NCI-H2171 treated with DMSO at 0.1 percent for 48 hours (cell line): ENCODE data around the gene GFRA1.

Experiments used
- DNase-seq: peaks from one replicate; lab custom pipeline; 2025; lab: John Stamatoyannopoulos, UW

The GFRA1 gene

GRCh38 chr10:116241085-116241484 lies 31.9 kb downstream of the GFRA1 start:
- no peak for DNase-seq

DNA sequence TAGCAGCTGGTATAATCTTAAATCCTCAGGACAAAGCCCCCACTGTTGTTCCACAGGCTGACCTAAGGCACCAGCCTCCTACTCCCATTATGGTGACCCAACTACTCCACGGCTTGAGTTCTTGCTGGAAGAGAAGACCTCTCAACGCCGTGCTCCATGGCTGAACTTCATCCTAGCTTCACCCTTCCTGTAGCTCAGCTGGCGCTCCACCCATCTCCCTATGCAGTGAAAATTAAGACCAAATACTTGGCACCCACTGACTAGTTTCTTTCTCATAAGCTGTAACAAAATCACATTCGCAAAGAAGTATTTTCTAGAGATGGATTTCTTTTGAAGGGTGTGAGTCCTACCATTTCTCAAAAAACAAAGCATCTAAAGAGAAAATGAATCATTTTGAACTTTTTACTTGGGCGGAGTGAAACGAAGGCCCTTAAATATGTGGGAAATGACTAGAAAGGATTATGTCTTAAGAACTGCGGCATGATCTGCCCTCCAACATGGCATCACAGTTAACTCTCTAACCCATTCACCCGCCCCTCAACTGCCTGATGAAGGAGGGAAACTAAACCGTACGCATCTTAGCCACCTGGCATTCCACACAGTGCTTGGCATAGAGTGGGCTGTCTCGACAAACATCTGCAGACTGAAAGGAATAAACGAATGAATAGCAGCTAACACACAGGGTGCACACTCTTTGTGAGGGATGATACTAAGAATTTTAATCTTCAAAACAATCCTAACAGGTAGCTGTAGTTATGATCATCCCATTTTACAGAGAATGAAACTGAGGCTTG lies 32.7 kb downstream of the GFRA1 start:
- no peak for DNase-seq

DNA sequence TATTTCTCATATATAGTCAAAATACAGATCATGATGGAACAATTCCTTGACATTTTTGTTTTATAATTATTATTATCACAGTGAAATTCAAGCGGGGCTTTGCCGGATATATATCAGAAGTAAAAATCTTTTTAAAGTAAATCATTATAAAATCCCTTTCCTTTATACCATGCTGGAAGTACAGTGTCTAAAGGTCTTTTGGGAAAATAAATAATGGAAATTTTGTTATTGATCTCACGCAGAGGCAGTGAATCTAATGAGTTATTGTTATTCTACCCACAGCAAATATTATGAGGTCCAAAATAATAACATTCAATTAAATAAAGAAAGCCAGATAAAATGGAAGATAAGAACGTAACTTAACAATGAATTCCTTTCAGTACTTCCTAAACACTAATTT lies 33.8 kb downstream of the GFRA1 start:
- no peak for DNase-seq

DNA sequence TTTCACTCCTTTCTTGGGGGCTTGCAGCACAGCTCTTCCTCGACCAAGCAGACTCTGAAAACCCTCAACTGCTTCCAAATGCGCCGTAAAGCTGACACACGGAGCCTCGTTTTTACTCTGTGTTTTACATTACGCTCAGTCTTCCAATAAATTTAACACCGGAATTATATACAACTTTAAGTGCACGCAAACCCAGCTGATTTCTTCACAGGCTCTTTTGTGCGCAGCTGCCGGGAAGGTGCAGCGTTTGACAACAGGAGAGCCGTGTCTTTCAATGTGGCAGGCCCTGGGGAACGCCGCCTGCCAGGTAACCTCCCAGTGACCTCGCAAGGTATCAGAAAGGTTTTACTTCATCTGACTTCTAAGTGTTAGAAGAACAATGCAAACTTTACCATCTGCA lies 35.0 kb downstream of the GFRA1 start:
- peak; percentile 24 for DNase-seq

DNA sequence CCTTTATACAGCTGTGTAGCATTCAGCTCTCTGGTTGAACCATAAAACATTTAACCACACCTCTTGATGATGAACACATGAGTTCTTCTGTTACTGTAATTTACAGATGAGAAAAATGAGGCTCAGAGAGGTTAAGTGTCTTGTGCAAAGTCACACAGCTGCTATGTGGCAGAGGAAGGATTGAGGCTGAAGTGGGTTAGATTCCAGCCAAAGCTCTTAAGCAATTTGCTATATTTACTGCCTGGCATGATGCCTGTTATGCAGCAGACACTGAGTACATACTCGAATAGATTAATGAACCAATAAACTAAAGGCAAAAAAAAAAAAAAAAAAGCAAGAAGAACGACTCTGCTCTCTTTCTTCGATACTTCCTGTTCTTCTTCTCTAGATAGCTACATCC lies 35.7 kb downstream of the GFRA1 start:
- no peak for DNase-seq

- no peak for DNase-seq
Observed at GRCh38 chr10:116233230-116233629, 39.8 kb downstream of the GFRA1 start.

DNA sequence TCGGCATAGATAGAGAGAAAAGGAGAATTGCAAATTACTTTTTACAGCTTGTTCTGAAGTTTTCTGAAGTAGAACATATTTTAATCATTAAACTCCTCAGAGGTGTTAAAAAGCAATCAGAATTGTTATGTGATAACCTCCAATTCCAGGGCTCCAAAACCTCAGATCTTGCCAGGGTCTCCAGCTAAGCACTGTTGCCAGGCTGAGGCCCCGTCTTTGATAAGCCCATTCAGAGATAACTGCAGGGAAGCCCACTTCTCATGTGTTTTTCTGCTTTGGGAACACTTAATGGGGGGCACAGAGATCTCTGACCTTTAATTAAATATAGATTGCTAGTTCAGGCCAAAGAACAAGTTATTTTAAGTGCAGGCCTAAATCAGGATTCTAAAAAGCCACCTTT lies 40.4 kb downstream of the GFRA1 start:
- DNase-seq = no peak

DNA sequence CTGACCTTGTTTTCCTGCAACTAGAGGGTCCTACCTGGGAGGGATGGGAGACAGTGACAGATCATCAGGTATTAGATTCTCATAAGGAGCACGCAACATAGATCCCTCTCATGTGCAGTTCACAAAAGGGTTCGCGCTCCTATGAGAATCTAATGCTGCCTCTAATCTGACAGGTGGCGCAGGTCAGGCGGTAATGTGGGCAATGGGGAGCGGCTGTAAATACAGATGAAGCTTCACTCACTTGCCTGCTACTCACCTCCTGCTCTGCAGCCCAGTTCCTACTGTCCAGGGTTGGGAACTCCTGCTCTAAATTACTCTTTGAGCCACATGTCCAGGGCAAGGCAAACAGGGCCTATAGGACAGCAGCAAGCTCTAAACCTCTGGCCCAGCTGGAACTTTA lies 46.2 kb downstream of the GFRA1 start:
- no peak for DNase-seq

DNA sequence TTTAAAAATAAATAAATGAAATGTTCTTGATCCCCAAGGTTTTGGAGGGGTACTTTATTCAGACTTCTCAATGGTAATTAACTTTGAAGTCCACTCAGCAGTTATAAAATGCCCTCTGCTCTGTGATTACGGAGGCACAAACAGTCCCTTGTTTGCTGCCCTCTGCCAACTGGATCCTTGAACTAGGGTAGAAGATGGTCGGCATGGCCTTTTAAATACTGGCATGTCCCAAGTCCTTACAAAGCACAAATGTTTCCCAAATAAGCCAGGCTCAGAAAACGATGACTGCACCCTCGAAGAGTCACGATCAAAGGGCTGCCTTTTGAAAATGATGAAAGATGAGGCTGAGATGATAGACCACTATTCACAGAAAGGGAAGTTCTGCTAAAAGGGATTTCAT lies 47.0 kb downstream of the GFRA1 start:
- no peak for DNase-seq

DNA sequence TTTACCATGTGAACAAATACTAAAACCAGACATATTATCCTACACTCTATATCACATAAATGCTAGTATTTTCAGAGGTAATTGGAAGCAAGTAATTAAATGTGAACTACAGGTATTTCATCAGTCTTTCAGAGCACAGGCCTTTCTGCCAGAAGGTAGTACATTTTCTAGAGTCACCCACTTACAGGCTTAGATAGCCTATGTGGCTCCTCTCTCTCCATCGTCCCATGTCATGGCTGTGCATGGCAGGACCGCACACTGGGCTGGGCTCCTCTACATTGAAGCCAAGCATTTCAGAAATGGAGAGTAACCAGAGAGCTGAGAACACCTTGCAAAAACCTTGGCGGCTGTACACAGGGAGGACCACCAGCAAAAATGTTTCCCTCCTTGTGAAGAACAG lies 49.7 kb downstream of the GFRA1 start:
- DNase-seq = no peak

DNA sequence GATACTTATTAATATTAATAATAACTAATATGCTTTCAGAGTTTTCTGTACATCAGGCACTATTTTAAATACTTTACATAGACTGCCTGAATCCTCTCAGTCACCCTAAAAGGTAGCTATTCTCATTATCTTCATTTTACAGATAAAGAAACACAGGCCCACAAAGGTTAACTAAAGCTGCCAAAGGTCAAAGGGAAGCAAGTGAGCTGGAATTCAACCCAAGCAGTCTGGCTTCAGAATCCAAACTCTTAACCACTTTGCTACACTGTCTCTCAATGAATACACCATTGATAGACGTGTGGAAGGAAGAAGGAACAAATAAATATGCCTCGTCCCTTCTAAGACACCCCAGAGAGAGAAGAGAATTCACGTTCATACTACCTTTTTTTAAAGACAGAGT lies 52.0 kb downstream of the GFRA1 start:
- DNase-seq = no peak

GRCh38 chr10:116216676-116217075 lies 56.3 kb downstream of the GFRA1 start:
- no peak for DNase-seq

DNA sequence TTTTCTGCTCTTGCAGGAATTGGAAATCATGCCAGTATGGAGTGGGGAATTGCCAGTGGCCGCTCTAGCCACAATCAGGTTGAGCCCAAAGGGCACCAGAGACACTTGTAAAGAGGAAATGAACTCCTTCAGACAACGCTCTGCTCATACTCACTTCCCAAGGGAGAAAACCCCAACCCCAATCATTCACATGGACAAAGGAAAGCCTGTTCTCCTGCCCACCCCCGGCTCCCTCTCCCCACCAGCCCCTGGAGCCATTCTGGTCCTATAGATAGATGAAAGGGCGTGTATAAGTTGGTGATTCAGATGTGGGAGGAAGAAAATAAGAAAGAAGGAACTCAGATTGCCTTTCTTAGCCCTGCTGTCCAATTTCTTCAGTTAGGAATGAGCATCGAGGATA lies 57.4 kb downstream of the GFRA1 start:
- DNase-seq = no peak

DNA sequence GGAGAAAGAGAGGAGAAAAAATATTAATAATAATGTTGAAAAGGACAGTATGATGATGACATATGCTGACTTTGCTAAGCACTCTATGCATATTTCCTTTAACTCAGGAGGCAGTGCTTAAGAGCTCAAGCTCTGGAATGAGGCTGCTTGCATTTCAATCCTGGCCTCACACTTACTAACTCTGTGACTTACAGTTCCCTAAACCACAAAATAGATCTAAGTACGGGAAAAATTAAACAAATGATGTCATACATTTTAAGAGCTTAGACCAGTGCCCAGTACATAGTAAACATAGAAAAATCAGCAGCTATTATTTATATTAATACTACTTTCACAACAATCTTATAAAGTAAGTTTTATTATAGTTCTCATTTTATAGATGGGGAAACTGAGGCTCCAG lies 61.3 kb downstream of the GFRA1 start:
- no peak for DNase-seq

GRCh38 chr10:116210588-116211346 lies 62.2 kb downstream of the GFRA1 start:
- DNase-seq = no peak

GRCh38 chr10:116209781-116210180 lies 63.2 kb downstream of the GFRA1 start:
- DNase-seq = no peak

DNA sequence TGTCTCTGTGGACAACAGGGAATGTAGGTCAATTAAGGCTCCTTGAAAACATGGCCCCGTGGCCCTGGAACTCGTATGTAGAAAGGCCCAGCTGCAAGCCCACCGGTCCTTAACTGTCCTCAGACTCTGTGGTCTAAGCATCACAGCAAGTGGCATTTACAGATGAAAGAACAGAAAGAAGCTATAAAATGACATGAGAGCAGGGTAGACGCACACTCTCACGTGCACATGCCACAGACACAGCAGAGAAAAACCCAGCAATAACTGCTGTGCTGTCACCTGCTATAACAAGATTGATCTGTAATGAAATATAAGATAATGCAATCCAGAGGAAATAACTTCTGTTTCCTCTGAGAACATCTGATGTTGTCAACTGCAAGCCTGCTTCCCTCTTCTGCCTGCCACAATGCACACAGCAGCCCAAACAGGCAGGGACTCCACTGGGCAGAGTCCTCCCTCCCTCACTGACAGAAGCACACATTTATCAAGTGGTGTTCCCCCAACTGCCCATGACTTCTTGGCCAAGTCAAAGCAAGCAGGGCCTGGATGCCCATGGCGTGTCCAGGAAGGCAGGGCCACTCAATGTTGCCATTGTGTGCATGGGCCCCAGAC lies 63.9 kb downstream of the GFRA1 start:
- no peak for DNase-seq

GRCh38 chr10:116207690-116208089 lies 65.3 kb downstream of the GFRA1 start:
- DNase-seq = no peak

- no peak for DNase-seq
Observed at GRCh38 chr10:116203661-116204060, 69.3 kb downstream of the GFRA1 start.

DNA sequence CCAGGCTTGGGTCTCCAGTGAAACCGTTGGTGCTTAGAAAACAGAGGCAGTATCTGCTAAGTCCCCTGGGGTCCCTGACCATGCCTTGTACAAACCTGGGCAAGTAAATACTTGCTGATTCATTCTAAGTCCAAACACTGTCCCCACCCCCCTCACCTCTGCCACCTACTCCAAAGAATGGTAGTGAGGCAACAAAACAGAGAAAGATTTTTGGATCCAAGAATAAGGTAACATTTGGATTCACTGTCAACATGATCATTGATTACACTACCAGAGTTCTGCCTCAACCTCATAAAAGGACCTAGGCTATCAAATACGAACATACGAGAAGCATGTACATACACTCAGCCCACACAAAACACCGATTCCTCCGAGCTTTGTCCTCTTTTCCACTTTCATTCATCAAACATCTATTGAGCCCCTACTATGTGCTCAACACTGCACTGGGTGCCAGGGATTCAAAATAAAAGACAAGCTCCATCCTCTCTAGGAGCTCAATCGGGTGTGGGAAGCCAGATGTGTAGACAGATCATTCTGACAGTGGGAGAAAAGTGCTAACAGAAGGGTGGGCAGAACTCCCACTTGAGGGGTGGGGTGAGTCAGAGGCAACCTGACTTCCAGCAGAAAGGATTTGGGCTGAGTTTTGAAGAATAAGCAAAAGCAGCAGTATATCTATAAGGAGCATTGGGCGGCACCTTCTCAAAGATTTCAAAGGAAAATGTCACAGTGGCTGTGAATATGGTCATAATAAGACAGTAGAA lies 71.2 kb downstream of the GFRA1 start:
- DNase-seq = no peak

DNA sequence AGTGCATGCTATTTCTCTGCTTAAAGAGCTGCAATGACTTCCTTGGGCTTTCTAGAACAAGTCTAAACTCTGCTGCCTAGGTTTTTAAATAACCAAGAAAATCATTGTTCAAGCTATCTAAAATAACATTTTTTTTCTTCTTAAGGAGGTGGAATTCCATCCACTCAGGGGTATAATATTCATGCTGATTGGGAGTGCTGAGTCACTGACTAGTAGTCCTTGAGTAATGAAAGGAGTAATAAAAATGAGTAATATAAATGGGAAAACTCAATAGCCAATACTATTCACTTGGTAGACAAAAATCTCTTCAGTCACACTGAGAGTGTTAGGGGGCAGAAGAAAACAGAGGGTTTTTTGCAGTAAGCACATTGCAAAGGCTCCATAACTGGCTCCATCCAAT lies 72.0 kb downstream of the GFRA1 start:
- DNase-seq = no peak

DNA sequence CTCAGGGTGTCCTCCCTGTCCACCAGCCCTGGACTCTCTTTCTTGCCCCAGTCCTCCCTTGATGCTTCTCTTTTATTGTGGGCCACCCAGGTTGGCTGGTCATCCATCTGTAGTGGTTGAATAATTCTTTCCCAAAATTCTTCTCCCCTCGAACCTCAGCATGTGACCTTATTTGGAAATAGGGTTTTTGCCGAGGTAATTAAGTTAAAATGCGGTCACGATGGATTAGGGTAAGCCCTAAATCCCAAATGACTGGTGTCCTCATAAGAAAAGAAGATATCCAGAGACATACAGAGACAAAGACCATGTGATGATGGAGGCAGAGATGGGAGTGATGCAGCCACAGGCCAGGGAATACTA lies 74.3 kb downstream of the GFRA1 start:
- DNase-seq = no peak
